ENCODE measurements around the gene FH. TPM values are rescaled to one million over a fixed set of nuclear protein-coding genes. Genes with fewer than 3 reads are reported as not detected.

FH gene
- 53.0 TPM for total RNA-seq

DNA sequence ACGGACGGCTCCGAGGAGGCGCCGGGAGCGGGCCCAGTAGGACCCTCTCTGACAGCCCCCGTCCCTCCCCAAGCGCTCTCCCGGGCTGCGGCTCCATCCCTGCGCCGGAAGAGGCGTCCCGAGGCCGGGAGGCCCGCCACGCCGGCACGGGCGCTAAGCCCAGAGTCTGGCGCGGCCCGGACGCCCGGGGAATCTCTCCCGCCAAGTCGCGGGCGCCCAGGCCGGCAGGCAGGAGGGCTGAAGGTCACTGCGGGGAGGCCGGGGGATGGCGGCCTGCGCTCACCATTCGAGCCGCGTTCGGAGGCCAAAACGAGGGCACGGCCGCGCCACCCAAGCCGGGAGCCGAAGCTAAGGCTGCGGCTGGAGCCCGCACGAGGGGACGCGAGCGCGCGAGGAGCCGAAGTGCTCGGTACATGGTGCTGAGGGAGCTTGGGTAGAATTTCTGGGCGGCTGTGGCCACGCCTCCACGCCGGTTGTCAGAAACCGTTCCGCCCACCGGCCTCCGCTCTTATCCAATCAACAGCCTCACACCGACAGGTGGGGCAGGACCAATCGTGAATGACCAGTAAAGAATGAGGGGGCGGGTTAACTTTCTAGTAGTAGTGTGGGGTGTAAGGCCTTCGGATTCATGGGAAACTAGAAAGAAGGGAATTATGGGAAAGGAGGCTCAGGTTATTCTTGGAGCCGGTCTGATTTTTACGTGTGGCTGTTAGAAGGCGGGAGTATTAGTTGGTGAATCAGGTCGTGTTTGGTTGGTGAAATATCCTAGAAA is at the start of gene FH:
TSS of gene FH (minus strand) at position 448 of the 772 bp plus-strand sequence. CDS start at position 415, 33 bp downstream.

DNA sequence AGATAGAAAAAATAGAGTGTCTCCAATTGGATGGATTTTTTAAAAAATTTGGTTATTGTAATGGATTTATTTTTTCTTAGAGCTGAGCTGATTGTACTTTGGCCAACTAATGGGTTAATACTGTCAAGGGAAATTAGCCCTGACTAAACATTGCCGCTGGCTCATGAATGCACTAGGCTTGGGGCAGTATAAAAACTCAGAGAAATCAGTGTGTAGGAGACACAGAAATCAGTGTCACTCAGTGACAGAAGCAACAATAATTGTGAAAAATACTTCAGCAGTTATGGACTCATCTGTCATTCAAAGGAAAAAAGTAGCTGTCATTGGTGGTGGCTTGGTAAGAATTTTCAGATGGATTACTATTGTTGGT is 12.6 kb upstream of the FH start, which contains the start of gene KMO:
TSS of gene KMO (plus strand) at position 217 of the 370 bp plus-strand sequence. CDS start at position 284, 67 bp downstream.

Other genes starting within 250 kb of the FH start
- gene RGS7, start 162.6 kb downstream of the FH start, total RNA-seq: 8.0 TPM
- gene KMO, start 12.6 kb upstream of the FH start, total RNA-seq: 12.8 TPM
- 31.4 TPM for gene CHML, start 120.6 kb upstream of the FH start, total RNA-seq
- 15.8 TPM for gene OPN3, start 120.6 kb upstream of the FH start, total RNA-seq
- 1.3 TPM for gene WDR64, start 132.5 kb upstream of the FH start, total RNA-seq

Data from camera-type eye (tissue), 1 donor.